Brain pericyte (primary cell): ENCODE results near the gene CRABP2.
A peak's percentile ranks its signal among the peaks of the same experiment; 100 is the strongest.

Source experiments
- DNase-seq: peaks from one replicate; pipeline ENCODE4 v3.0.0-alpha.2; 2012; ENCODE audit warnings: low read depth, low spot score

Gene CRABP2

GRCh38 chr1:156670359-156670758, 35.0 kb downstream of the CRABP2 start:
- no peak for DNase-seq

GRCh38 chr1:156669794-156670193, 35.6 kb downstream of the CRABP2 start:
- no peak for DNase-seq

- no peak for DNase-seq
Observed at GRCh38 chr1:156668801-156669637, 36.4 kb downstream of the CRABP2 start.

GRCh38 chr1:156667968-156668709, 37.2 kb downstream of the CRABP2 start:
- DNase-seq, result no peak

GRCh38 chr1:156667610-156667967, 37.8 kb downstream of the CRABP2 start:
- no peak for DNase-seq

- no peak for DNase-seq
Observed at GRCh38 chr1:156666862-156667609, 38.3 kb downstream of the CRABP2 start.

GRCh38 chr1:156665539-156665938, 39.8 kb downstream of the CRABP2 start:
- no peak for DNase-seq

GRCh38 chr1:156664767-156665411, 40.5 kb downstream of the CRABP2 start:
- no peak for DNase-seq

GRCh38 chr1:156664046-156664766, 41.2 kb downstream of the CRABP2 start:
- no peak for DNase-seq

- no peak for DNase-seq
Observed at GRCh38 chr1:156663178-156663577, 42.2 kb downstream of the CRABP2 start.

GRCh38 chr1:156662800-156663055, 42.7 kb downstream of the CRABP2 start:
- DNase-seq, result no peak

- DNase-seq, result no peak
Observed at GRCh38 chr1:156662005-156662799, 43.2 kb downstream of the CRABP2 start.

GRCh38 chr1:156660752-156661112, 44.7 kb downstream of the CRABP2 start:
- no peak for DNase-seq

- peak; percentile 83 for DNase-seq
Observed at GRCh38 chr1:156659988-156660751, 45.2 kb downstream of the CRABP2 start.

GRCh38 chr1:156659661-156659987, 45.8 kb downstream of the CRABP2 start:
- DNase-seq, result no peak

GRCh38 chr1:156658945-156659574, 46.3 kb downstream of the CRABP2 start:
- no peak for DNase-seq

GRCh38 chr1:156658496-156658895, 46.9 kb downstream of the CRABP2 start:
- DNase-seq, result no peak

GRCh38 chr1:156657741-156658319, 47.6 kb downstream of the CRABP2 start:
- DNase-seq, result no peak
